Fibroblast of peridontal ligament (primary cell): ENCODE results near the gene KRT3.

ENCODE experiments used
- DNase-seq: peaks from one replicate; pipeline ENCODE4 v3.0.0-alpha.2; 2010; ENCODE audit errors: extremely low read depth

KRT3 gene

GRCh38 chr12:52827499-52828090 is 31.7 kb upstream of the KRT3 start:
- DNase-seq: no peak

GRCh38 chr12:52826611-52827498 is 30.9 kb upstream of the KRT3 start:
- DNase-seq: no peak

- DNase-seq: no peak
Measured at GRCh38 chr12:52825961-52826360, 30.0 kb upstream of the KRT3 start.

GRCh38 chr12:52824741-52825410 is 29.0 kb upstream of the KRT3 start:
- no peak for DNase-seq

GRCh38 chr12:52823761-52824450 is 28.0 kb upstream of the KRT3 start:
- DNase-seq: no peak

GRCh38 chr12:52822771-52823510 is 27.0 kb upstream of the KRT3 start:
- no peak for DNase-seq

- no peak for DNase-seq
Measured at GRCh38 chr12:52821826-52822660, 26.1 kb upstream of the KRT3 start.

- DNase-seq: no peak
Measured at GRCh38 chr12:52821071-52821730, 25.3 kb upstream of the KRT3 start.

GRCh38 chr12:52820521-52820920 is 24.6 kb upstream of the KRT3 start:
- no peak for DNase-seq

- DNase-seq: no peak
Measured at GRCh38 chr12:52819731-52820510, 24.0 kb upstream of the KRT3 start.

- no peak for DNase-seq
Measured at GRCh38 chr12:52818887-52819420, 23.0 kb upstream of the KRT3 start.

- DNase-seq: no peak
Measured at GRCh38 chr12:52818388-52818787, 22.5 kb upstream of the KRT3 start.

- no peak for DNase-seq
Measured at GRCh38 chr12:52817699-52818238, 21.9 kb upstream of the KRT3 start.

- DNase-seq: no peak
Measured at GRCh38 chr12:52817003-52817698, 21.2 kb upstream of the KRT3 start.

- no peak for DNase-seq
Measured at GRCh38 chr12:52815676-52816588, 20.0 kb upstream of the KRT3 start.

- DNase-seq: no peak
Measured at GRCh38 chr12:52815161-52815560, 19.2 kb upstream of the KRT3 start.

- DNase-seq: no peak
Measured at GRCh38 chr12:52814710-52815155, 18.8 kb upstream of the KRT3 start.
